ENCODE results near the gene CALCOCO1. TPM values are rescaled to one million over a fixed set of nuclear protein-coding genes. Genes with fewer than 3 reads are reported as not detected.
"Not testable (repeated sequence)": the region's sequence is repeated elsewhere in the genome, so short reads cannot be mapped to it uniquely, and the experiment has no call there.

Gene CALCOCO1
- polyA plus RNA-seq (ENCODE audit: insufficient read depth in 1 of 5, insufficient read length in 5 of 5, low replicate concordance in 1 of 5): 100 to 1,000 TPM in 4 of 5 donors, 10 to 100 TPM in 1; 98.9 to 176 (median 141) TPM
- long read RNA-seq, donor 1, transcript CALCOCO1-218 (15 exons, 2,291 nt): major isoform, 10 of 40 reads
- long read RNA-seq, donor 1, partial matches to known transcripts: 23 of 40 reads
- long read RNA-seq, donor 1, other reads (novel, unspliced or antisense): 0 of 40 reads
- long read RNA-seq, donor 2, transcript CALCOCO1-218 (15 exons, 2,291 nt): major isoform, 9 of 10 reads
- long read RNA-seq, donor 2, partial matches to known transcripts: 0 of 10 reads
- long read RNA-seq, donor 2, other reads (novel, unspliced or antisense): 0 of 10 reads
- long read RNA-seq, donor 3, partial matches to known transcripts: 18 of 25 reads
- long read RNA-seq, donor 3, other reads (novel, unspliced or antisense): 0 of 25 reads
- long read RNA-seq, donor 4, transcript CALCOCO1-218 (15 exons, 2,291 nt): major isoform, 7 of 74 reads
- long read RNA-seq, donor 4, partial matches to known transcripts: 61 of 74 reads
- long read RNA-seq, donor 4, other reads (novel, unspliced or antisense): 0 of 74 reads
- long read RNA-seq, donor 5, transcript CALCOCO1-218 (15 exons, 2,291 nt): major isoform, 9 of 36 reads
- long read RNA-seq, donor 5, partial matches to known transcripts: 23 of 36 reads
- long read RNA-seq, donor 5, other reads (novel, unspliced or antisense): 0 of 36 reads
- long read RNA-seq, donor 6, transcript CALCOCO1-218 (15 exons, 2,291 nt): major isoform, 9 of 30 reads
- long read RNA-seq, donor 6, partial matches to known transcripts: 13 of 30 reads
- long read RNA-seq, donor 6, other reads (novel, unspliced or antisense): 0 of 30 reads
- long read RNA-seq, donor 7, transcript CALCOCO1-218 (15 exons, 2,291 nt): major isoform, 6 of 11 reads
- long read RNA-seq, donor 7, partial matches to known transcripts: 5 of 11 reads
- long read RNA-seq, donor 7, other reads (novel, unspliced or antisense): 0 of 11 reads
- long read RNA-seq, donor 8, partial matches to known transcripts: 9 of 11 reads
- long read RNA-seq, donor 8, other reads (novel, unspliced or antisense): 0 of 11 reads

GRCh38 chr12:53727310-53728041, at the start of gene CALCOCO1:
Gene CALCOCO1, minus strand, starts transcription at chr12:53727452. Its CDS starts 2,210 bp downstream, at chr12:53725242.
- peak; percentile 97 for DNase-seq

GRCh38 chr12:53776872-53777271, 49.6 kb upstream of the CALCOCO1 start:
- no peak for DNase-seq

- no peak for DNase-seq
Observed at GRCh38 chr12:53775478-53776145, 48.4 kb upstream of the CALCOCO1 start.

GRCh38 chr12:53770281-53770680, 43.0 kb upstream of the CALCOCO1 start:
- DNase-seq: no peak

- DNase-seq: no peak
Observed at GRCh38 chr12:53768976-53769375, 41.7 kb upstream of the CALCOCO1 start.

- DNase-seq: no peak
Observed at GRCh38 chr12:53766881-53767280, 39.6 kb upstream of the CALCOCO1 start.

GRCh38 chr12:53765891-53766290, 38.6 kb upstream of the CALCOCO1 start:
- no peak for DNase-seq

GRCh38 chr12:53764615-53765014, 37.4 kb upstream of the CALCOCO1 start:
- DNase-seq: no peak

GRCh38 chr12:53762793-53763192, 35.5 kb upstream of the CALCOCO1 start:
- not testable (repeated sequence) for DNase-seq

GRCh38 chr12:53761306-53761705, 34.1 kb upstream of the CALCOCO1 start:
- DNase-seq: no peak

- no peak for DNase-seq
Observed at GRCh38 chr12:53759261-53759660, 32.0 kb upstream of the CALCOCO1 start.

- DNase-seq: no peak
Observed at GRCh38 chr12:53758730-53759103, 31.5 kb upstream of the CALCOCO1 start.

- no peak for DNase-seq
Observed at GRCh38 chr12:53758081-53758729, 31.0 kb upstream of the CALCOCO1 start.

GRCh38 chr12:53757101-53757770, 30.0 kb upstream of the CALCOCO1 start:
- peak in 1 of 2 donors; percentile 65 for DNase-seq

- no peak for DNase-seq
Observed at GRCh38 chr12:53756300-53757100, 29.2 kb upstream of the CALCOCO1 start.

GRCh38 chr12:53755893-53756292, 28.6 kb upstream of the CALCOCO1 start:
- no peak for DNase-seq

- no peak for DNase-seq
Observed at GRCh38 chr12:53755451-53755891, 28.2 kb upstream of the CALCOCO1 start.

GRCh38 chr12:53754633-53755264, 27.5 kb upstream of the CALCOCO1 start:
- DNase-seq: peak in 1 of 2 donors; percentile 32
